B cell (primary cell): Measurements from ENCODE around the gene FAIM2. TPM values are rescaled to one million over a fixed set of nuclear protein-coding genes. Genes with fewer than 3 reads are reported as not detected.

Experiments
- ATAC-seq: fragments of 200-7000 bp; cut with Tn5 transposase; one replicate; pipeline ENCODE4 v1.10.0; 2021; ENCODE audit warnings: low read depth, mild to moderate bottlenecking, moderate number of reproducible peaks, moderate library complexity
- CTCF ChIA-PET: fragments of 350-600 bp; sonication (Branson Sonifier 250); formaldehyde crosslinking; loops from one replicate; lab custom pipeline; 2021; ENCODE audit warnings: antibody characterized with exemption, inconsistent platforms; lab: Charles Lee
- POLR2A ChIA-PET: fragments of 350-600 bp; sonication (Branson Sonifier 250); formaldehyde crosslinking; loops from one replicate; lab custom pipeline; 2021; ENCODE audit warnings: antibody characterized with exemption; lab: Charles Lee
- DNase-seq: peaks from one replicate; pipeline ENCODE4 v3.0.0; 2013
- H2AFZ ChIP-seq: 2 replicates; pipeline ENCODE4 v1.6.1; 2012; ENCODE audit warnings: mild to moderate bottlenecking, low read depth, low read length; ENCODE audit not compliant: insufficient read depth, poor library complexity, severe bottlenecking
- H3K27ac ChIP-seq, 2 donors: 1 replicate in 1 of 2; 2 replicates in 1 of 2; pipeline ENCODE4 v1.5.1; 2012 to 2013; ENCODE audit warnings: low read length in 2 of 2, mild to moderate bottlenecking in 2 of 2, moderate library complexity in 1 of 2
- H3K27me3 ChIP-seq, 4 experiments: fragments of 200-600 bp in 1 of 4; sonication (generic) in 1 of 4; replicated peaks in 1 of 4; 1 replicate in 2 of 4; 2 replicates in 2 of 4; pipeline versions ENCODE4 v1.6.1 to v1.7.0; 2013 to 2016; ENCODE audit warnings: low read length in 3 of 4, mild to moderate bottlenecking in 2 of 4, mixed read lengths in 1 of 4, moderate library complexity in 1 of 4; ENCODE audit not compliant: insufficient read depth in 4 of 4, control insufficient read depth in 3 of 4; ENCODE audit errors: control extremely low read depth in 1 of 4
- H3K36me3 ChIP-seq, 2 experiments: replicated peaks in 1 of 2; 1 replicate in 1 of 2; 2 replicates in 1 of 2; pipeline versions ENCODE4 v1.6.1 to v1.7.1; 2013; ENCODE audit warnings: low read length in 1 of 2; ENCODE audit not compliant: insufficient read depth in 2 of 2, control insufficient read depth in 1 of 2; ENCODE audit errors: control extremely low read depth in 1 of 2, extremely low read depth in 1 of 2
- H3K4me1 ChIP-seq, 2 donors: fragments of 200-600 bp in 1 of 2; sonication (generic) in 1 of 2; 1 replicate in 1 of 2; 2 replicates in 1 of 2; pipeline versions ENCODE4 v1.5.1 to v1.6.1; 2013 to 2017; ENCODE audit warnings: low read length in 2 of 2; ENCODE audit not compliant: control insufficient read depth in 2 of 2, insufficient read depth in 2 of 2
- H3K4me2 ChIP-seq: replicated peaks from 2 replicates; pipeline ENCODE3; 2012; ENCODE audit warnings: mild to moderate bottlenecking, low read depth, low read length; ENCODE audit not compliant: poor library complexity, severe bottlenecking
- H3K4me3 ChIP-seq, 5 experiments: fragments of 200-600 bp in 1 of 5; sonication (generic) in 1 of 5; 1 replicate in 3 of 5; 2 replicates in 2 of 5; pipeline versions ENCODE4 v1.5.1 to v1.7.0; 2011 to 2016; ENCODE audit warnings: low read length in 4 of 5, mild to moderate bottlenecking in 4 of 5, low read depth in 2 of 5, control low read depth in 1 of 5, moderate library complexity in 1 of 5; ENCODE audit not compliant: insufficient read depth in 1 of 5; ENCODE audit errors: control extremely low read depth in 1 of 5, extremely low read depth in 1 of 5
- H3K79me2 ChIP-seq: fragments of 200-600 bp; sonication (generic); one replicate; pipeline ENCODE4 v1.6.0; 2016; ENCODE audit warnings: low read length; ENCODE audit not compliant: control insufficient read depth, insufficient read depth
- H3K9ac ChIP-seq: fragments of 200-600 bp; sonication (generic); 2 replicates; pipeline ENCODE4 v1.6.1; 2017; ENCODE audit warnings: mild to moderate bottlenecking, low read length, moderate library complexity
- H3K9me3 ChIP-seq, 3 donors: one replicate each; pipeline versions ENCODE4 v1.6.1 to v1.7.1; 2013; ENCODE audit warnings: low read length in 2 of 3; ENCODE audit not compliant: control insufficient read depth in 2 of 3, insufficient read depth in 1 of 3; ENCODE audit errors: control extremely low read depth in 1 of 3
- H4K20me1 ChIP-seq: 2 replicates; pipeline ENCODE4 v1.6.0; 2012; ENCODE audit warnings: mild to moderate bottlenecking, low read length; ENCODE audit not compliant: insufficient read depth, control insufficient read depth, poor library complexity, severe bottlenecking
- H3K27ac Mint-ChIP-seq: one replicate; pipeline ENCODE4 v1.8.0; 2021; ENCODE audit warnings: mixed read lengths
- H3K27me3 Mint-ChIP-seq: one replicate; pipeline ENCODE4 v1.8.0; 2021; ENCODE audit warnings: mixed read lengths
- H3K4me1 Mint-ChIP-seq: one replicate; pipeline ENCODE4 v1.8.0; 2021; ENCODE audit warnings: mixed read lengths
- H3K4me3 Mint-ChIP-seq: one replicate; pipeline ENCODE4 v1.8.0; 2021; ENCODE audit warnings: mixed read lengths
- H3K9me3 Mint-ChIP-seq: one replicate; pipeline ENCODE4 v1.8.0; 2022; ENCODE audit warnings: mixed read lengths; ENCODE audit not compliant: insufficient read depth
- EZH2 ChIP-seq: IDR thresholded peaks from 2 replicates; pipeline ENCODE4 v1.6.1; 2012; ENCODE audit warnings: borderline replicate concordance, low read depth, mild to moderate bottlenecking, moderate library complexity, low read length; ENCODE audit not compliant: insufficient read depth, poor library complexity, severe bottlenecking
- WGBS: methylation state at CpG from one replicate; pipeline ENCODE4 v1.1.5; 2013; ENCODE audit warnings: missing lambda C conversion rate; ENCODE audit not compliant: insufficient coverage; 5-methylcytosine and 5-hydroxymethylcytosine counted together
- intact Hi-C: fragments of 100-400 bp; cut with micrococcal nuclease; formaldehyde crosslinking; loops from one replicate; pipeline ENCODE4 v1.10.0; 2022
- polyA plus RNA-seq: library from polyadenylated mRNA; depleted of rRNA; stranded (reverse); fragments of >200 nt; gene quantifications from 2 replicates; pipeline ENCODE4 v1.2.3, GENCODE V29; 2012
- total RNA-seq, 2 donors: library from RNA; stranded (reverse); fragments of 120-200 nt in 1 of 2; gene quantifications; 1 replicate in 1 of 2; 2 replicates in 1 of 2; pipeline versions ENCODE4 v1.2.3 to v1.2.4, GENCODE V29; 2013 to 2022
- TF ChIP-seq, protein P1 (sequence below): fragments of 200-600 bp; IDR thresholded peaks from one replicate; pipeline ENCODE4 v1.8.0; 2022; ENCODE audit warnings: antibody characterized with exemption, mild to moderate bottlenecking

FAIM2 gene
- total and polyA plus RNA-seq, 2 donors (not counting 1 experiment from before 2014, with no cell fraction given), result not detected

DNA sequence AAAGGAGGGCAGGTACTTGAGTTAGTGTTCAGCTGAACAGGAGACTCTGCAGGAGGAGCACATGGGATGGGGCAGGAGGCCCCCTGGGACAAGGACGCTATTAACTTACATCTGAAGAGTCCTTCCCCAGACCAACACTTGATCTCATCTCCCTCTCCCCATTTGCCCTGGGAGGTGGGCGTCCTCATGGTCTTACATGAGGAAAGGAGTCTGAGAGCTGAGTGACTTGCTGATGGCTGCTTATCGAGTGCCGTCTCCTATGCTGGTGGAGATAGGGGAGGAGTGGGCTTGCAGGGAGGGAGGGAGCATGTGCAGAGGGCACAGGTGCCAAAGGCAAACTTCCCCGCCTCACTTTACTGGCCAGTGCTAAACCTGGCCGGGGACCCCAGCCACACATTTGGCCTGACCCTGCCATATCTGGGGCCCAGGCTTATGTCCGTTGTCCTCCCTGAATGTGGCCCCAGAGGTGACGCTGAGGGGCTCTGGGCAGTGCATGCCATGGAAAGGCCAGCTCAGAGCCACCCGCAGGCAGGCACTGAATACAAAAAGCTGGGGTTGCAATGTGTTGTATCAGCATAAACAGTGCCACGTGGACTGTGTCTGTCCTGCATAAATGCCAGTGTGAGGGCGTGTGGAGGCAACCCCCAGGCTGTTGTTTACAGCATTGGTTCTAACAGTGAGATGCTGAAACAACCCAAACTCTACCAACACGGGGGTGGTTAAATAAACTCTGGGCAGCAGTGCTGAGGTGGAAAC lies 29.4 kb downstream of the FAIM2 start:
- no peak overlapping the region for H3K9ac ChIP-seq
- CTCF ChIA-PET, result no interaction called here
- no peaks in the 10 kb centered on the region for H4K20me1 ChIP-seq
- no peak overlapping the region for H3K4me2 ChIP-seq
- WGBS, result 92% methylated on average over 6 of the region's 12 CpGs
- no peak overlapping the region for H3K4me3 ChIP-seq
- intact Hi-C loops, result no loop called here
- H3K4me1 ChIP-seq, result no peaks in the 10 kb centered on the region
- TF ChIP-seq EZH2, result no peak
- TF ChIP-seq, protein P1, sequence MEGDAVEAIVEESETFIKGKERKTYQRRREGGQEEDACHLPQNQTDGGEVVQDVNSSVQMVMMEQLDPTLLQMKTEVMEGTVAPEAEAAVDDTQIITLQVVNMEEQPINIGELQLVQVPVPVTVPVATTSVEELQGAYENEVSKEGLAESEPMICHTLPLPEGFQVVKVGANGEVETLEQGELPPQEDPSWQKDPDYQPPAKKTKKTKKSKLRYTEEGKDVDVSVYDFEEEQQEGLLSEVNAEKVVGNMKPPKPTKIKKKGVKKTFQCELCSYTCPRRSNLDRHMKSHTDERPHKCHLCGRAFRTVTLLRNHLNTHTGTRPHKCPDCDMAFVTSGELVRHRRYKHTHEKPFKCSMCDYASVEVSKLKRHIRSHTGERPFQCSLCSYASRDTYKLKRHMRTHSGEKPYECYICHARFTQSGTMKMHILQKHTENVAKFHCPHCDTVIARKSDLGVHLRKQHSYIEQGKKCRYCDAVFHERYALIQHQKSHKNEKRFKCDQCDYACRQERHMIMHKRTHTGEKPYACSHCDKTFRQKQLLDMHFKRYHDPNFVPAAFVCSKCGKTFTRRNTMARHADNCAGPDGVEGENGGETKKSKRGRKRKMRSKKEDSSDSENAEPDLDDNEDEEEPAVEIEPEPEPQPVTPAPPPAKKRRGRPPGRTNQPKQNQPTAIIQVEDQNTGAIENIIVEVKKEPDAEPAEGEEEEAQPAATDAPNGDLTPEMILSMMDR, result no peak
- Mint-ChIP-seq H3K9me3 (peaks cover 6% of the 10 kb centered on the region), H3K4me3 (no peak overlapping the region), H3K27me3 (no peaks in the 10 kb centered on the region), H3K27ac (no peak overlapping the region), H3K4me1 (no peaks in the 10 kb centered on the region)
- no peaks in the 10 kb centered on the region for H3K36me3 ChIP-seq
- ATAC-seq (no peak), DNase-seq (no peak)
- H3K79me2 ChIP-seq, result no peaks in the 10 kb centered on the region
- H3K9me3 ChIP-seq, result no peaks in the 10 kb centered on the region
- no peak overlapping the region for H3K27ac ChIP-seq
- H3K27me3 ChIP-seq, result no peaks in the 10 kb centered on the region
- POLR2A ChIA-PET, result no interaction called here
- no peak overlapping the region for H2AFZ ChIP-seq

DNA sequence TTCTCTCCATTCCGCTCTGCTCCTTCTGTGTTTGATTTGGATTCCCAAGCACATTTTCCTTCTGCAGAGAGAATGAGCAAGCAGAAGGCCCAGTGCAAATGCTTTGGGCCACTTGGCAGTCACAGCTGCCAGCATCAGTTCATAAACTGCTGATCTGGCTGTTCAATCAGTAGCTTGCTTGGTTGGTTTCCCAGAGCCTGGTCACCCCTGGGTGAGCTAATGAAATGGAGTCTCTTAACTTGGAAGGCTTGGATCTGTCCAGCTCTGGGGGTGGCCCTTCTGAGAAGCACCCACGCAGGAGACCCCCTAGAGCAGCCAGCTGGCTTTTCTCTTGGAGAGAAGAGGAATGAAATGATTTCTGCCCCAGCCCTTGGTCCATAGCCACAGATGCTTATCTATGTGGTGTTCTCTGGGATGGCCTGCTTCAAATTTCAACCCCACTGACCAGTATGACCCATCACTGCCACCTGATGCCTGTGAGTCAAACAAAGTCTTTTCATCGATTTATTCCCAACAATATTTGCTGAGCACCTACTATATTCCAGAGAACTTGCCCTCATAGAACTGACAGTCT lies 30.3 kb downstream of the FAIM2 start:
- no peak overlapping the region for H3K4me3 ChIP-seq
- TF ChIP-seq EZH2, result no peak
- TF ChIP-seq, protein P1, result no peak
- H3K4me1 Mint-ChIP-seq, result no peaks in the 10 kb centered on the region
- H3K4me2 ChIP-seq, result no peak overlapping the region
- no peaks in the 10 kb centered on the region for H3K4me1 ChIP-seq
- H3K9ac ChIP-seq, result no peak overlapping the region
- no peaks in the 10 kb centered on the region for H4K20me1 ChIP-seq
- intact Hi-C loops, result no loop called here
- no peaks in the 10 kb centered on the region for H3K27me3 ChIP-seq
- POLR2A ChIA-PET, result no interaction called here
- H3K36me3 ChIP-seq, result no peaks in the 10 kb centered on the region
- H3K27ac ChIP-seq, result no peak overlapping the region
- CTCF ChIA-PET, result no interaction called here
- no peaks in the 10 kb centered on the region for H3K79me2 ChIP-seq
- no peak overlapping the region for H3K27ac Mint-ChIP-seq
- peaks cover 4% of the 10 kb centered on the region for H3K9me3 Mint-ChIP-seq
- no peaks in the 10 kb centered on the region for H3K9me3 ChIP-seq
- ATAC-seq, result no peak
- DNase-seq, result no peak
- no peak overlapping the region for H2AFZ ChIP-seq
- H3K27me3 Mint-ChIP-seq, result peaks cover 3% of the 10 kb centered on the region
- 90% methylated on average over 2 of the region's 3 CpGs for WGBS
- no peak overlapping the region for H3K4me3 Mint-ChIP-seq
